CD4-positive, alpha-beta T cell treated with Interleukin-4 for 4 hours (primary cell): ENCODE results near the gene IQSEC1.

Experiments used
- DNase-seq: peaks from one replicate; pipeline ENCODE4 v3.0.0-alpha.2; 2020

Gene IQSEC1

DNA sequence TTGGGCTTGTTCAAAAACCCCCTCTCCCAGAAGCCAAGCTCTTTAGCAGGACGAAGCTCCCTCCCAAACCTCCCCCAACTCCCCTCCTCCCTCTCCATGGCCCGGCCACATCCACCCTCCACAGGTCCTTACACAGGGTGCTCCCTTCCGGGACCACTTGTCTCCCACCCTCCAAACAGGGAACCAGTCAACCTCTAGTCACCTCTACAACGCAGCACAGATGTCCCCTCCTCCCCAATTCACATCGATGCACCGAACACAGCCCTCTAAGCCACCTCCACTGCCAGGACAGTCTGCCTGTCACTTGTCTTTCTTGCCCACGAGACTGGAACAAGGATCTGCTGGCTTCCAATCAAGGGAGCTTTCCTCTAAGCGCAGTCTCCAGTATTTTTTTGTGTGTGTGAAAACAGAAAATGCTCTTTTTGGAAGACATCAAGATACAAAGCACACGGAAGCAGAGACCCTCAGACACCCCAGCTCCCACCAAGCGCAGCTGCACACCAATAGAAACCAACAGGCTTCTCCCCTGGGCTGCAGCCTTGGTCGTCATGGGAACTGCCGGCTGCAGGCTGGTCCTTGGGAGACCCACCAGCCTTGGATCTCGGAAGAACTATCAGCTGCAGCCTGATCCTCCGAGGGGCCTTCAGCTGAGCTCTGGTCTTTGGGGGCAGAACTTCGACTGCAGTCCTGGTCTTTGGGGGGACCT is 26.5 kb downstream of the IQSEC1 start:
- DNase-seq, result no peak

DNA sequence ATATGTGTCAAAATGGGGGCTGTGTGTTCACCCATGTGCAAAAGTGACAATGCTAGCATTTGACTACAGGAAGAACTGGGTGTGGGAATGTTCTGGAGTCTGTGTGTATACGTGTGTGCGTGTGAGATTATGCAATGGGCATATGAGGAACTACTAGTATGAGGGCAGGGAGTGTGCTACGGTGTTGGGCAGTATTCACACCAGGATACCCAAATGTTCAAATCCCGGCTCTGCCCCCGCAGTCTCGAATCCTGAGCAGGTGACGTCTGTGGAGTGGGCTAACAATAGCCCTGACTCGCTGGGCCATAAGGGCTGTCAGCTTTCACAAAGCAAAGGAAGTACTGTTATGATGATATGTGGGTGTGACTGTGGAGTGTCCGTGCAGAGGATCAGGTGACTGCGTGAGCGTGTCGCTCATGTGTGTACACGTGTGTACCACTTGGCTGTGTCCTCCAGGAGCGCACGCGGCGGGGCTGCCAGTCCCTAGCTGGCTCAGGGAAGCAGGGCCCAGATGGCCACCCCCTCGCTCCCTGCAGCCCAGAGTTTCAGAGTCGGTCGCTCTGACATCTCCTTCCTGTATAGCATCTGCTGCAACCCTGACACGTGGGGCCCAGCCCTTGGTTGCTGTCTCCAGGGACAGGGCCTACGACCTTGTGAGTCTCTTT is 27.2 kb downstream of the IQSEC1 start:
- no peak for DNase-seq

DNA sequence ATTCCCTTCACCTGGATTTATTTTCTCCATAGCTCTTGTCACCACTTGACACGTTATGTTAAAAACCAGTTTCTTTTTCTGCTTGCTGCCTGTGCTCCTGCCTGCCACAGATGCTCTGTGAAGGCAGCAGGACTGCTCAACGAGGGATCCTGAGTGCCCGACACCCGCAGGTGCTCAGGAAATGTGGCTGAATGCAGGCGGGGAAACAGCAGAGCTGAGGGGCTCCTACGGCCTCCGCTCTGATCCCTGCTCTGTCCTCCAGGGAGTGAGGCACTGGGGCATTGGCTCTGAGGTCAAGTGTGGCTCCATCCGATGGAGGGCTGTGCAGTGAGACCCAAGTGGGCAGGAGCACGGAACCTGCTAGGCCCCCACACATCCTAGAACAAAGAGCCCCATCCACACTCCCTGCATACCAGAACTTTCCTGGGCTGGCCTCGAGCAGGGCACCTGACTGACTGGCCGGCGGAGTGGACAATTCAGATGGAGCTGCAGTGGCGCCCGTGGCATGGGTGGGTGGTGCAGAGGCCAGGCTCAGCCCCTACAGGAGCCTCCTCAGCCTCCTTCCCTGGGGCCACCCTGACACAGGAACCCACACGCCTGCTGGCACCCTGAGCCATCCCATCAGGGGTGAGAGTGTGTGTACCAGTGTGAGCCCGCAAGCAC is 27.9 kb downstream of the IQSEC1 start:
- no peak for DNase-seq

DNA sequence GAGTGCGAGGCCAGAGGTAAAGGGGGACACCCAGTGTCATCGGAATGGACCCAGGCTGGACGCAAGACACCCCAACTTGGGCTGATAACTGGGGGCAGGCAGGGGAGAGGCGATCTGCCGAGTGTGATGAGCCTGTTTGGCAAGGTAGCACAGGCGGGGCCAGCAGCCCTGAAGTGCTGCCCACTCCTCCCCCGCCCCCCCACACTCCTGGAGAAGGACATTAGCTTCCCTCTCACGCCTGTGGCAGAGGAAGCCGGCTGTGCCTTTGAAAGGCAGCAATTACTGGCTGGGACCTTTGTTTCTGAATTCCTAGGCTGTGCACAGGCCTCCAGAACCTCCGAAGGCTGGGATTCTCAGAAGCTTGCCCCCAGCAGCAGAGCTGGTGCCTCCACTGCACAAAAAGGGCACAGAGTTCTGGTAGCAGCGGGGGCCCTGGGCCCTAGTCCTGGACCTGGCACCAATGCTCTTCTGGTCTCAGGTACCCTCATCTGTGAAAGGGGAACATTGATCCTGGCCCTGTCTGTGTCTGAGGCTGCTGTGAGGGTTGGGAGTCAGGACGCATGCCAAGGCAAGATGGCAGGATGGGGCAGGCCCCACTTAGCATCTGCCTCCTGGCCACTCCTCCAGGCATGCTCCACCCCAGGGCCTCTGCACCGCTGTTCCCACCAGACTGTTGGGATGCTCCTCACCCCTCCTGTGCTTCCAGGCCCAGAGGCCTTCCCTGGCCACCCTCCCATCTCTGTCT is 28.6 kb downstream of the IQSEC1 start:
- no peak for DNase-seq

DNA sequence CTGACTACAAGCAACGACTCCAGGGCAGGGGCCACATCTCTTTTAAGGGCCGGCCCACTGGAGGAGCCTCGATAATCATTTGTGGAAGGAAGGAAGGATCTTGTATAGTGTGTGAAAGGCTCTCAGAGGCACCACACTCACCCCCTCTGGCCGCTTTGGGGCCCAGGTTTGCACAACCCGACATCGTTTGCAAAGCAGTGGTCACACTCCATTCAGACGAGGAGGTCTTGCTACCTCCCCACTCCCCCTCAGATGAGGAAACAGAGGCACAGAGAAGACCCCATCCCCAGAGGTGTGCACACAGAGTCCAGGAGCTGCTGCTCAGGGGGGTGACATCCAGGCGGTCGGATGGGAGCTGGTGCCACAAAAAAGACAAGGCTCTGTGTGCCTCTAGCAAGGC is 29.6 kb downstream of the IQSEC1 start:
- DNase-seq, result no peak

DNA sequence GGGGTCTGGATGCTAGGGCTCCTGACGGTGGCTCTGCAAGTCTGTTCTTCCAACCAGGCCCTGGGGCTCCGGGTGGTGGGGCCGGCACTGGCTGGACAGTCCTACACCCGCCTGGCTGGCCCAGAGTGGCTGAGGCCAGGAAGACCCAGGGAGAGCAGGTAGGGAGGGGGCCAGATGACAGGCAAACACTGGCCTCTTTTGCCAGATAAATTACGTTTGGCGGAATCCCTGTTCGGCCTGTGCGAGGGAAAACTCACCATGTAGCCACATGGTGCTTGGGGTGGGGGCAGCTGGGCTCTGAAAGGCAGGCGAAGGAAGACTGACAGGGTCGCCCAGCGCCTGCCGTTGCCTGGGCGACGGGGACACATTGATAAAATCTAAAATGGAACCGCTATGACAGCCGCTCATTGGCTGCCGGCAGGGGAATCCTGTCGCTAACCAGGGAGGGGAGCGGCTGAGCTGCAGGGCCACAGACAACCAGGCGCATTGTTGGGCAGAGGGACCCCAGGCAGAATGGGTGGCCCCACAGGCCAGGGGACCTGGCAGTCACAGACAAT is 30.4 kb downstream of the IQSEC1 start:
- no peak for DNase-seq

DNA sequence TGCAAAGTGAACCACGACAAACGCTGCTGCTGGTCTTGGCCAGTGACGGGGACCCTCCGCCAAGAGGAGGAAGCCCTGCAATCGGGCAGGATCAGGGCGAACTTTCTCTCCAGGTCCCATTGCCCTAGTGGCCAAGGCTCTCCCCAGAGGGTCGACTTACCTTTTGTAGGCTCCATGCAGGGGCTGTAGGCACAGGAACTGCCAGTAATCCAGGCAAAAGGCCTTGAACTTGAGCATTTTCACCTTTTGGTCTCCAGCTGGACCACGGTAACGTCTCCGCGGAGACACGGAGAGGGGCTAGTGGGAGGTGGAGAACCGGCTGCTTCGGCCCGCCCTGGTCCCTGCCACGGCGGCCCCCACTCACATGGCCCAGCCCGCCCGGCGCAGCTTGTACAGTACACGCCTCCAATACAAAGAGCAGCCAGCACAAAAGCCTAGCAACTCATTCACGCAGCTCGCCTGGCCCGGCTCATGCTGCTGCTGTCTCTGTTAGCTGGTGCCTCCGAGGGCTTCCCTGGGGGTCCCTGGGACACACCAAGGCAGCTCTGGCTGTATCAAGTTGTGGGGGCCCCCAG is 31.0 kb downstream of the IQSEC1 start:
- DNase-seq, result no peak

DNA sequence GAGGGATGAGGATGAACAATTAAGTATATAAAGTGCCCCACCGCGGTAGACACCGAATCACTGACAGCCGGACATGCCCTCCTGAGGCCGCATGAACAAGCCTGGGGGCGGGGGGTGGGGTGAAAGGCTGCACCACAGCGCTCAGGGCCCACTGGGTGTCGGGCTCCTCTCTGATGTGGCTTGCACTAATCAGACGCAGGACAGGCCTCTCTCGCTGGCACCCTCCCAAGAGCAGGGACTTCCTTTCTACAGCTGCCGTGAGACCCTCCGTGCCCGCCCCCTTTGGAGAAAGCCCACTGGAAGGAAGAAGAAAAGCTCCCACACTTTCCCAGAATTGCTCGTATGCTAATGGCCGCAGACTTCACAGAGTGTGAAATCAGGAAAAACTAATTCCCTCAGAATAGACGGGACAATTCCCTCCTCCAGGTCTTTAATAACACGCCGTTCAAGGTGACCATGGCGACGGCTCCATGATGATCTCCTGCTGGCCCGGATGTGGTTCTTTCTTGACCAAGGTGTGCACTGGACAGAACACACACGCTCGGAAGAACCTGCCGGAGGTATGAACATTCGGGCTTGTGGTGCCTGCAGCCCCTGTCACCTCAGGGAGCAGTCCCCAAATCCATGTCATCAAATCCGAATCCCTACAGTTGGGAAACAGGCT is 32.0 kb downstream of the IQSEC1 start:
- DNase-seq, result no peak

DNA sequence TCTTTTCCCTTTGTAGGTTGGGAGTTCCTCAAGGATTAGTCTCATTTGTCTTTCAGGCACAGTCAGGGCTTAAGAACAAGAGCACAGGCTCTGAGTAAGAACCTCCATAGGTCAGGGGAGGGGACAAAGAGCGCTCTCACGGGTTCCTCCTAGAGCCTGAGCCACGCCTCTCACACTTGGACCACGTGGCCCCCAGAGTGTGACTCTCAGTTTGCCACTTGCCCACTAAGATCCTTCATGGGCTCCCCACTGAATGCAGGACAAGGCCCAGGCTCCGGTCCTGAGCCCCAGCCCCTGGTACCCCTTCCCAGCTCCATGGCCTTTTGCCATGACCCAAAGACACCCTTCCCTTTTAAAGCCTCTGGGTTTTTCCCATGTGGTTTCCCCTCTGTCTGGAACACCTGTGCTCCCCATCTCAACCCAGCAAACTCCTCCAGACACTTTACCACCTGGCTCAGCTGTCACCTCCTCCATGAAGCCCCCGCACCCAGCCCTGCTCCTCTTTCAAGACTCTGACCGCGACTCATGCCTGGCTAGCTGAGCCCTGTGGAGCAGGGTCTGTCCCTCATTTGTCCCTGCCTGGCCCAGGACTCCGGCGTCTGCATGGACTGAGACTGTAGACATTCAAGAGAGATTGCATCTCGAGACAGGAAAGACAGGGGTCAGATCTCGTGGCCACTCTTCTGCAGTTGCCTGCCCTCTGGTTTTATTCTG is 32.7 kb downstream of the IQSEC1 start:
- DNase-seq, result peak; percentile 56

DNA sequence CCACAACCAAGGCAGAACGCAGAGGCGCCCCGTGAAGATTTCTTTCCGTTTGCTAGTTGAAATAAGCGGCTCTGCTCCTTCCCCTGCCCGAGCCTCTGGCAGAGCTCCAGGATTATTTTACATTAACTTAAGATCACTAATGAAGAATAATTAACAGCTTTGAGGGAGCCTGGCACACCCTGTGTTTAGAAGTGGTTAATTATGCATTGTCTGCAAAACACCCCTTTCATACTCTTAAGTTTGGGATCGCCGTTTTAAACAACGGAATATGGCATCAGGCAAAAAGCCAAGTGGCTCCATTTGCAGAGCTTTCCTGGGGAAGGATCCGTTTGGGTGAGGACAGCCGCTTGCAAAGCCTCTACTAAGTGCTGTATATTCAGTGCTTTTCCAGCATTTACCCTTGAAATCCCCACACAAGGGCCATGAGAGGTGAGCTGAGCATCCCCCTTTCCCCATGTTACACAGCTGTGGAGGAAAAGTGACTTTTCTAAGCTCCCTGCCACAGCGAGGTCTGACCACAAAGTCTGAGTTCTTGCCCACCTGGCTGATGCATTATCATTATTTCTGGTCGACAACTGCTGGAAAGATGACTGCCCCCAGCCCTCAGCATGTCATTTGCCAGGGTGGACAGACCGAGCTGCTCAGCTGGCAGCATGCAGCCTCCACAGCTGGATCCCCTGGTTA is 33.9 kb downstream of the IQSEC1 start:
- no peak for DNase-seq

DNA sequence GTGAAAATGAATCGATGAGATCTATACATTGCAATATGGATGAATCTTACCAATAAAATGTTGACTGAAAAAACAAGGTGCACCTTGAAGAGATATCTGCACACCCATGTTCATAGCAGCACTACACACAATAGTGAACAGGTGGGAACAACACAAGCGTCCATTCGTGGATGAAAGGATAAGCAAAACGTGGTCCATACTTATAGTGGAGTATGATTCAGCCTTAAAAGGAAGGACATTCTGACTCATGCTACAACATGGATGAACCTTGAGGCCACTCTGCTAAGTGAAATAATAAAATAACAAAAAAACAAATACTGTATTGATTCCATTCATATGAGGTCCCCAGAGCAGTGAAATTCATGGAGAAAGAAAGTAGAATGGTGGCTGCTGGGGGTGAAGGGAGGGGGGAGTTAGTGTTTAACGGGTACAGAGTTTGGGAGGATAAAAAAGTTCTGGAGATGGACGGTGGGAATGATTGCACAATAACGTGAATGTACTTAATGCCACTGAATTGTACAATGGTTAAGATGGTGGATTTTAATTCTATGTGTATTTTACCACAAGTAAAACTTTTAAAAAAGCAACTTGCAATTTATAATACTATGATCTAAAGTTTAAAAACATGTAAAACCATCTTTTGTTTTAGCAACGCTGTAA is 35.6 kb downstream of the IQSEC1 start:
- no peak for DNase-seq

DNA sequence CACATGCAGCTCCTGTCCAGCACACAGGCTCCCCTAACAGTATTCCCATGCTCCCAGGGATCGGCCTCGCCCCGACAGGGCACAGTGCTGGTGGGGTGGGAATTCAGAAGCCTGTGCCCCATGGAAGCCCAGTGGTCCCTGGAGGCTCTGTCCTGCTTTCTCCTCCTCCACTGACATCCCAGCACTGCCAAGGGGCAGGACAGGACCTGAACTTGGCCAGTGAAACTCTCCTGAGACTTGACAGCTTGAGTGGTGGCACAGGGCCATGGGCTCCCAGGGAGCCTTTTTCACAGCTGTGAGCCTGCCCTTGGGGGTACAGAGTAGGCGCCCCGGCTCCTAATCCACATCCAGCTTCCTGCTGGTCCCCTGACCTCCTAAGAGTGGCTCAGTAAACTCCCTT is 38.4 kb downstream of the IQSEC1 start:
- no peak for DNase-seq

DNA sequence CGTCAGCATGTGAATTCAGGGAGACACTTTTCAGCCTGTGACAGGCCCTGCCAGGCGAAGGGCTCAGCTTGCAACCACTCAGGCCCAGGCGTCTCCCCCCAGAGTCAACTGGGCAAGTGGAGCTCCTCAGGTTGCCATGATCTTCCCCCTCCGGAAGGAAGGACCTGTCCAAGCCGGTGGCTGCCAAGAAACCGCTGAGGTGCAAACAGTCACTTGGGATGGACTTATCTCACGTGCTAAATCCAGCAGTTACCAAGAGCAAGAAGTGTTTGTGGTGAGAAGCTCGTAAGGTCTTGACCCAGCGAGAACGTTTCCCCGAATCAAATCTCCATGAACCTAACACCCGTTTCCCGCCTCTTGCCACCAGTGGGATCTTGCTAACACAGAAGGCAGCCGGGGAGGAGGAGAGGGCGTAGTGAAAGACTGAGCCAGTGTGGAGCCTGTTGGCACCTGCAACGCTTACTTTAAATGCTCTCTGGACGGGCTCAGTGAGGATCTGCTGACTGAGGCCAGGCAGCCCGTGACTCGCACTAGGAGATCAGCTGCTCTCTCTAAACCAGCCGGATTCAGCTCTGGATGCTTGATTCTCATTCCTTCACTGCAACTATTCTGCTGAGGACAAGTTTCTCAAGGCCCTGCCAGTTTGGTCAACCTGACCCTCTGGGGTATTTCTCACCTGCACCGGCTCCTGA is 39.0 kb downstream of the IQSEC1 start:
- DNase-seq, result no peak

DNA sequence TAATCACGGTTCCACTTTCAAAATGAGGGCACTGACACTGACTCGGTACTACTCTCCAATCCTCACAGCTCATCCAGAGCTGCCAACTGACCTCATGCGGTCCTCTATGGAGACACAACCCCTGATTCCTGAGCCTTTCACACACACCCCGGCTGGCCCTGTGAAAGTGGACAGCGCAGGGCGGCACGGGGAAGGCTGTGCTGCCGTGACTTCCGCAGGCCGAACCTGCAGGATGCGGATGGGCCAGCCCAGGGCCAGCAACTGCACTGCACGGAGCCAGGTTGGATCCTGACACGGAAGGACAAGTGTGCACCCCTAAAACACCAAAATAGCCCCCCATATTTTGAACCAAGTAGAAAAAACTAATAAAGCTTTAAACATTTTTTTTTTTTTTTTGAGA is 41.0 kb downstream of the IQSEC1 start:
- DNase-seq, result no peak

DNA sequence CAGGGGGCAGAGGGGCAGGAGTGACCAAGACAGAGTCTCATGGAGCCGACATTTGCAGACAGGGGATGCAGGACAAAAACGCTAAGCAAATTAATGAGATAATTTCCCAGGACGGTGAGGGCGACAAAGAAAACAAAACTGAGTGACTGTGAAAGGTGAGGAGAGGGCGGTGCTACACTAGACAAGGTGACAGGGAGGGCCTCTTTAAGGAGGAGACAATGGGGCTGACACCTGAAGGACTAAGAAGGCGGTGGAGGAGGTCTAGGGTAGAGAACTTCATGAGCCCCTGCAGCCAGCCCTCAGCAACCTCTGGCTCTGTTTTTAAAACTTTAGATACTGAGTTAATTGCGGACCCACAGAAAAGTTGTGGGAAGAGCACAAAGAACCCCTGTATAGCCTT is 41.6 kb downstream of the IQSEC1 start:
- DNase-seq, result no peak

DNA sequence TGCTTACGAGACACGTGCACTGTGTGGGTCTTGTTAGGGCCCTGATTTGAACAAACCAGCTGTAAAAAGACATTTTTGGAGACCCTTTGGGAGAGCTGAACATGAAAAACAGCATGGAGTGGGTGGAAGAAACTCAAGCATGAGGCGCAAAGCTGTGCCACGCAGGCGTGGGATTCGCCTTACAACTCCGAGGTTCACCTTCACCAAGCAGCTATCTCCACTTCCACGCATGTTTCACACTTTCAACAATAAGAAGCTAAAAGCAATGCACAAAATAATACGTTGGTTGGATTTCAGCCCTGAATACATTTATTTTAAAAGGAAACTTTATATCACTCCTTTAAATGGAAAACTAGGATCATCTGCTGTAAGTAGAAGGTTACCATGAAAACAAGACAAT is 42.5 kb downstream of the IQSEC1 start:
- no peak for DNase-seq

DNA sequence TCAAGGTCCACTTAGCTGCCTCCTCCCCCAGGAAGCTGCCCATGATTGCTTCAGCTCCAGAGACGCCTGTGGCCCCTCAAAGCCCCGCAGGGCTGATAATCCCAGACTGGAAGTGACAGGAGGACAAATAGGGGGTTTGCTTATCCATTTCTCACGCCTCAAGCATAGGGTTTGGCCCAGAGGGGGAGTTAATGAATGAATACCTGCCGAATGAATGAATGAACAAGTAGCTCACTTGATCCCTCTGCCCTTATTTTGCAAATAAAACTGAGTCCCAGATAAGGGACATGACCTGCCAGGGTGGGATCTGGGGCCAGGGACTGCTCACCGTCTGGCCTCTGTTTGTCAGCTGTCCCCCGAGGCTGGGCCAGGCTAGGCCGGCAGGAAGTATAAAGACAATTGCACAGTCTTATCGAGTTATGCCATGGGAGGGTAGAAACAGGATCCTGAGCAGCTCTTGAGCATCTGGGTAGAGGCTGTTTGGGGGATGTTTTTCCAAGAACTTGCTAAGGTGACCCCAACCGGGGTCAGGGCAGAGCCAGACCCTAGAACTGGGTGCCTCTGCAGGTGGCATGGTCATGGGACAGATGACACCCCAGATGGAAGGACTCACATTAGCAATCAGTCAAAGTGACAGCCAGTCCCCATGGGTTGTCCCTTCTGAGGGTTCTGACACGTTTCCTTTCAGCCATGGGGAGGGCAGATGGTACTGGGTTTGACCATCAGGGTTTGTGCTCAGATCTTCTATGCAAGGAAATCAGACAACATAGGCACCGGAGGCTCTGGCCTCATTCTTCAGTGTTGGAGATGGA is 45.0 kb downstream of the IQSEC1 start:
- DNase-seq, result no peak

DNA sequence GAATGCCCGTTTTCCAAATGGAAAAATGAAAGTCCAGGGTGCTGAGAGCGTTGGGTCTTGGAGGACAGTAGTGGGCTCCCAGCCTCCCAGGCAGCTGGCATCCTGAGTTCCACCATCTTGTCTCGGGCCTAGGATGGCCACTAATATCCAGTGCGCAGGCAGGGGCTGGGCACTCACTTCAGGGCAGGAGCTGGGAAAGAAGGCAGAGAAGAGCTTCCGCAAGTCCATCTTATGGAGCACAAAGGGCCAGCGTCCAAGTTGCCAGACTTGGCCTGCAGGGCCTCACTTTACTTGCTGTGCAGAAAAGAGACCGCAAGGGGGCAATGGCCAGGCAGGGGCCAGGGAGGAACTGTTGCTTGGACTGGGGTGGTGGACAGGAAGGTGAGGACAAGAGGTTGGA is 46.1 kb downstream of the IQSEC1 start:
- DNase-seq, result no peak

DNA sequence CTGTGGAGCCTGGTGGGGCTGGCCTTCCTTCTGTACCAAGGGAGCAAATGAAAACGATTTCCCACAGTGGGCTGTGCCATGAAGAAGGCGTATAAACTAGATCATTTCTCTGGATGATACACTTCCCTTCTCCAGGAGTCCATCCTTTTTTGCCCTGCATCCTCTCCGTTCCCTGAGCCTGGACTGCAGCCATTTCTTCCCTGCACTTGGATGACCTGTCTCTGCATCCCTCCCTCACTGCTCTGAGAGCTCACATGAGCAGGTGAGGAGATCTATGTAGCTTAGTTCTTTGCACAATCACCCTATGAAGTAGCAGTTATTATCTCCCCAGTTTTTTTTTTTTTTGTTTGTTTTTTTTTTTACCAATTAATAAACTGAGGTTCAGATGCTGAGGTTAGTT is 46.7 kb downstream of the IQSEC1 start:
- DNase-seq, result no peak
